Stimulated activated CD4-positive, alpha-beta T cell treated with anti-CD3 and anti-CD28 coated beads, Interleukin-1b, Interleukin-23, amount 100 ng/mL, for 48 hours (primary cell): ENCODE results near the gene ZNF765.
"Not testable (repeated sequence)": the region's sequence is repeated elsewhere in the genome, so short reads cannot be mapped to it uniquely, and the experiment has no call there.

Experiments used
- DNase-seq: peaks from one replicate; pipeline ENCODE4 v3.0.0-alpha.2; 2020

ZNF765 gene

GRCh38 chr19:53394974-53395839 is at the start of gene ZNF765:
TSS of gene ZNF765 (plus strand) at chr19:53395149. CDS start at chr19:53398016, 2,867 bp downstream.
- peak; percentile 95 for DNase-seq

- no peak for DNase-seq
Observed at GRCh38 chr19:53355739-53356138, 39.2 kb upstream of the ZNF765 start.

GRCh38 chr19:53357821-53358581 is 36.9 kb upstream of the ZNF765 start:
- no peak for DNase-seq

GRCh38 chr19:53360056-53360455 is 34.9 kb upstream of the ZNF765 start:
- not testable (repeated sequence) for DNase-seq

- peak; percentile 94 for DNase-seq
Observed at GRCh38 chr19:53365134-53365898, 29.6 kb upstream of the ZNF765 start, which contains the start of gene ZNF525. TSS of gene ZNF525 (plus strand) at chr19:53365705. CDS start at chr19:53372282, 6,577 bp downstream.

GRCh38 chr19:53365899-53366493 is 29.0 kb upstream of the ZNF765 start:
- peak; percentile 26 for DNase-seq

- DNase-seq, result no peak
Observed at GRCh38 chr19:53372196-53372595, 22.8 kb upstream of the ZNF765 start.

GRCh38 chr19:53374288-53374687 is 20.7 kb upstream of the ZNF765 start:
- DNase-seq, result no peak

GRCh38 chr19:53374743-53375142 is 20.2 kb upstream of the ZNF765 start:
- DNase-seq, result no peak

GRCh38 chr19:53381376-53381775 is 13.6 kb upstream of the ZNF765 start:
- DNase-seq, result no peak

- no peak for DNase-seq
Observed at GRCh38 chr19:53388168-53388567, 6.8 kb upstream of the ZNF765 start.

GRCh38 chr19:53388904-53389303 is 6.0 kb upstream of the ZNF765 start:
- no peak for DNase-seq

GRCh38 chr19:53389571-53389970 is 5.4 kb upstream of the ZNF765 start:
- no peak for DNase-seq

GRCh38 chr19:53389978-53390377 is 5.0 kb upstream of the ZNF765 start:
- DNase-seq, result no peak

GRCh38 chr19:53394522-53394973 is 401 bp upstream of the ZNF765 start:
- no peak for DNase-seq

GRCh38 chr19:53395840-53396524 is 1.0 kb downstream of the ZNF765 start:
- DNase-seq, result not testable (repeated sequence)

GRCh38 chr19:53396525-53396868 is 1.5 kb downstream of the ZNF765 start:
- no peak for DNase-seq

- not testable (repeated sequence) for DNase-seq
Observed at GRCh38 chr19:53397918-53398317, 3.0 kb downstream of the ZNF765 start.

- no peak for DNase-seq
Observed at GRCh38 chr19:53409505-53410204, 14.7 kb downstream of the ZNF765 start.

GRCh38 chr19:53420520-53421315 is 25.8 kb downstream of the ZNF765 start:
- DNase-seq, result not testable (repeated sequence)
